Liver (tissue), 3 donors: ENCODE data around the gene FSD1.

Experiments used
- JUND ChIP-seq, 2 donors: IDR thresholded peaks; 2 replicates each; pipeline ENCODE4 v1.6.1; 2016; ENCODE audit warnings: antibody characterized with exemption in 2 of 2
- NR2F2 ChIP-seq: IDR thresholded peaks from 2 replicates; pipeline ENCODE4 v1.6.1; 2016; ENCODE audit warnings: antibody characterized with exemption
- RXRA ChIP-seq, 2 donors: IDR thresholded peaks; 2 replicates each; pipeline ENCODE4 v1.6.1; 2017 to 2018; ENCODE audit warnings: antibody characterized with exemption in 2 of 2, mild to moderate bottlenecking in 1 of 2
- TF ChIP-seq, protein P1 (sequence below): IDR thresholded peaks from 2 replicates; pipeline ENCODE4 v1.6.1; 2016; ENCODE audit warnings: antibody characterized with exemption, mild to moderate bottlenecking
- TF ChIP-seq, protein P2 (sequence below): fragments of 150-350 bp; IDR thresholded peaks from 2 replicates; pipeline ENCODE4 v1.5.1; 2017; ENCODE audit warnings: improper control_type of control experiment, low read depth, low read length; ENCODE audit not compliant: missing input control
- TF ChIP-seq, protein P3 (sequence below): IDR thresholded peaks from 2 replicates; pipeline ENCODE4 v1.6.1; 2016; ENCODE audit warnings: antibody characterized with exemption
- donor health status: healthy.
- donor health status: healthy.

DNA sequence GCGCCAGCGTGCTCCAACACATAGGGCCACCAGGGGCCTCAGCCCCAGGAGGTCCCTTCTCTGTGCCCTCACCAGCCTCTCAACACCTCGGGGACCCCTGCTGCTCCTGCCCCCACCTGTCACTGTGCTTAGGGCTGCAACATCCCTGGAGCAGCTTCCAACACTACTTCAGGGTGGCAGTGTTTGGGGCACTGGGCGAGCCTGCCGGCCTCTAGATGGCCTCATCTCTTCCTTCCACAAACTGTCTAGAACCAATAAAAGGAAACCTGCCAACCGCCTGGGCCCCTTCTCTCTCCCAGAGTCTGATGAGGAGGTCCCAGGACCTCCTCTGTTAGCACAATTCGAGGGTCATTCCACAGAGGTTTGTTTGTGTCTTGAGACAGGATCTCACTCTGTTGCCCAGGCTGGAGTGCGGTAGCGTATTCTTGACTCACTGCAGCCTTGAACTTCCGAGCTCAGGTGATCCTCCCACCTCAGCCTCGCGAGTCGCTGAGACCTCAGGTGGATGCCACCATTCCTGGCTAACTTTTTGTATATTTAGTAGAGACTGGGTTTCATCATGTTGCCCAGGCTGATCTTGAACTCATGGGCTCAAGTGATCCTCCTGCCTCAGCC lies 35.5 kb upstream of the FSD1 start:
- TF ChIP-seq, protein P1, sequence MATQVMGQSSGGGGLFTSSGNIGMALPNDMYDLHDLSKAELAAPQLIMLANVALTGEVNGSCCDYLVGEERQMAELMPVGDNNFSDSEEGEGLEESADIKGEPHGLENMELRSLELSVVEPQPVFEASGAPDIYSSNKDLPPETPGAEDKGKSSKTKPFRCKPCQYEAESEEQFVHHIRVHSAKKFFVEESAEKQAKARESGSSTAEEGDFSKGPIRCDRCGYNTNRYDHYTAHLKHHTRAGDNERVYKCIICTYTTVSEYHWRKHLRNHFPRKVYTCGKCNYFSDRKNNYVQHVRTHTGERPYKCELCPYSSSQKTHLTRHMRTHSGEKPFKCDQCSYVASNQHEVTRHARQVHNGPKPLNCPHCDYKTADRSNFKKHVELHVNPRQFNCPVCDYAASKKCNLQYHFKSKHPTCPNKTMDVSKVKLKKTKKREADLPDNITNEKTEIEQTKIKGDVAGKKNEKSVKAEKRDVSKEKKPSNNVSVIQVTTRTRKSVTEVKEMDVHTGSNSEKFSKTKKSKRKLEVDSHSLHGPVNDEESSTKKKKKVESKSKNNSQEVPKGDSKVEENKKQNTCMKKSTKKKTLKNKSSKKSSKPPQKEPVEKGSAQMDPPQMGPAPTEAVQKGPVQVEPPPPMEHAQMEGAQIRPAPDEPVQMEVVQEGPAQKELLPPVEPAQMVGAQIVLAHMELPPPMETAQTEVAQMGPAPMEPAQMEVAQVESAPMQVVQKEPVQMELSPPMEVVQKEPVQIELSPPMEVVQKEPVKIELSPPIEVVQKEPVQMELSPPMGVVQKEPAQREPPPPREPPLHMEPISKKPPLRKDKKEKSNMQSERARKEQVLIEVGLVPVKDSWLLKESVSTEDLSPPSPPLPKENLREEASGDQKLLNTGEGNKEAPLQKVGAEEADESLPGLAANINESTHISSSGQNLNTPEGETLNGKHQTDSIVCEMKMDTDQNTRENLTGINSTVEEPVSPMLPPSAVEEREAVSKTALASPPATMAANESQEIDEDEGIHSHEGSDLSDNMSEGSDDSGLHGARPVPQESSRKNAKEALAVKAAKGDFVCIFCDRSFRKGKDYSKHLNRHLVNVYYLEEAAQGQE = no peak
- TF ChIP-seq, protein P2, sequence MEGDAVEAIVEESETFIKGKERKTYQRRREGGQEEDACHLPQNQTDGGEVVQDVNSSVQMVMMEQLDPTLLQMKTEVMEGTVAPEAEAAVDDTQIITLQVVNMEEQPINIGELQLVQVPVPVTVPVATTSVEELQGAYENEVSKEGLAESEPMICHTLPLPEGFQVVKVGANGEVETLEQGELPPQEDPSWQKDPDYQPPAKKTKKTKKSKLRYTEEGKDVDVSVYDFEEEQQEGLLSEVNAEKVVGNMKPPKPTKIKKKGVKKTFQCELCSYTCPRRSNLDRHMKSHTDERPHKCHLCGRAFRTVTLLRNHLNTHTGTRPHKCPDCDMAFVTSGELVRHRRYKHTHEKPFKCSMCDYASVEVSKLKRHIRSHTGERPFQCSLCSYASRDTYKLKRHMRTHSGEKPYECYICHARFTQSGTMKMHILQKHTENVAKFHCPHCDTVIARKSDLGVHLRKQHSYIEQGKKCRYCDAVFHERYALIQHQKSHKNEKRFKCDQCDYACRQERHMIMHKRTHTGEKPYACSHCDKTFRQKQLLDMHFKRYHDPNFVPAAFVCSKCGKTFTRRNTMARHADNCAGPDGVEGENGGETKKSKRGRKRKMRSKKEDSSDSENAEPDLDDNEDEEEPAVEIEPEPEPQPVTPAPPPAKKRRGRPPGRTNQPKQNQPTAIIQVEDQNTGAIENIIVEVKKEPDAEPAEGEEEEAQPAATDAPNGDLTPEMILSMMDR = no peak
- no peak for TF ChIP-seq NR2F2
- TF ChIP-seq, protein P3, sequence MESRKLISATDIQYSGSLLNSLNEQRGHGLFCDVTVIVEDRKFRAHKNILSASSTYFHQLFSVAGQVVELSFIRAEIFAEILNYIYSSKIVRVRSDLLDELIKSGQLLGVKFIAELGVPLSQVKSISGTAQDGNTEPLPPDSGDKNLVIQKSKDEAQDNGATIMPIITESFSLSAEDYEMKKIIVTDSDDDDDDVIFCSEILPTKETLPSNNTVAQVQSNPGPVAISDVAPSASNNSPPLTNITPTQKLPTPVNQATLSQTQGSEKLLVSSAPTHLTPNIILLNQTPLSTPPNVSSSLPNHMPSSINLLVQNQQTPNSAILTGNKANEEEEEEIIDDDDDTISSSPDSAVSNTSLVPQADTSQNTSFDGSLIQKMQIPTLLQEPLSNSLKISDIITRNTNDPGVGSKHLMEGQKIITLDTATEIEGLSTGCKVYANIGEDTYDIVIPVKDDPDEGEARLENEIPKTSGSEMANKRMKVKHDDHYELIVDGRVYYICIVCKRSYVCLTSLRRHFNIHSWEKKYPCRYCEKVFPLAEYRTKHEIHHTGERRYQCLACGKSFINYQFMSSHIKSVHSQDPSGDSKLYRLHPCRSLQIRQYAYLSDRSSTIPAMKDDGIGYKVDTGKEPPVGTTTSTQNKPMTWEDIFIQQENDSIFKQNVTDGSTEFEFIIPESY = no peak
- TF ChIP-seq JUND (IDR thresholded peaks at IDR 0.05) = no peak
- no peak for TF ChIP-seq RXRA (IDR thresholded peaks at IDR 0.05)
